22Rv1 (cell line): ENCODE data around the gene MAPK13.

Source experiments
- ZFX ChIP-seq: fragments of 450-650 bp; IDR thresholded peaks from 2 replicates; pipeline ENCODE4 v1.6.1; 2017; ENCODE audit warnings: antibody characterized with exemption, borderline replicate concordance
- TF ChIP-seq, protein P1 (sequence below): fragments of 450-650 bp; IDR thresholded peaks from 2 replicates; pipeline ENCODE4 v1.5.1; 2017; ENCODE audit warnings: mild to moderate bottlenecking

GRCh38 chr6:36099869-36100483 lies 30.3 kb upstream of the MAPK13 start:
- TF ChIP-seq, protein P1, sequence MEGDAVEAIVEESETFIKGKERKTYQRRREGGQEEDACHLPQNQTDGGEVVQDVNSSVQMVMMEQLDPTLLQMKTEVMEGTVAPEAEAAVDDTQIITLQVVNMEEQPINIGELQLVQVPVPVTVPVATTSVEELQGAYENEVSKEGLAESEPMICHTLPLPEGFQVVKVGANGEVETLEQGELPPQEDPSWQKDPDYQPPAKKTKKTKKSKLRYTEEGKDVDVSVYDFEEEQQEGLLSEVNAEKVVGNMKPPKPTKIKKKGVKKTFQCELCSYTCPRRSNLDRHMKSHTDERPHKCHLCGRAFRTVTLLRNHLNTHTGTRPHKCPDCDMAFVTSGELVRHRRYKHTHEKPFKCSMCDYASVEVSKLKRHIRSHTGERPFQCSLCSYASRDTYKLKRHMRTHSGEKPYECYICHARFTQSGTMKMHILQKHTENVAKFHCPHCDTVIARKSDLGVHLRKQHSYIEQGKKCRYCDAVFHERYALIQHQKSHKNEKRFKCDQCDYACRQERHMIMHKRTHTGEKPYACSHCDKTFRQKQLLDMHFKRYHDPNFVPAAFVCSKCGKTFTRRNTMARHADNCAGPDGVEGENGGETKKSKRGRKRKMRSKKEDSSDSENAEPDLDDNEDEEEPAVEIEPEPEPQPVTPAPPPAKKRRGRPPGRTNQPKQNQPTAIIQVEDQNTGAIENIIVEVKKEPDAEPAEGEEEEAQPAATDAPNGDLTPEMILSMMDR, result no peak
- no peak for TF ChIP-seq ZFX
